K562 (cell line): ENCODE measurements around the gene TMEM30A. TPM values are rescaled to one million over a fixed set of nuclear protein-coding genes. Genes with fewer than 3 reads are reported as not detected.

Experiments used
- BCL6 ChIP-seq: fragments of 250-450 bp; sonication (Bioruptor Pico); IDR thresholded peaks from 2 replicates; pipeline ENCODE4 v1.4.0; 2020
- DMBX1 ChIP-seq: fragments of 250-450 bp; sonication (Bioruptor Pico); IDR thresholded peaks from 2 replicates; pipeline ENCODE4 v1.8.0; 2022; ENCODE audit warnings: inconsistent platforms, mild to moderate bottlenecking, moderate library complexity, borderline replicate concordance
- ETV5 ChIP-seq: sonication (generic); formaldehyde crosslinking; IDR thresholded peaks from 2 replicates; pipeline ENCODE4 v1.4.0; 2020; ENCODE audit warnings: low read depth, mild to moderate bottlenecking, missing genetic modification reagents
- NFRKB ChIP-seq: fragments of 450-650 bp; IDR thresholded peaks from 2 replicates; pipeline ENCODE4 v1.6.1; 2016; ENCODE audit warnings: low read depth
- SMAD2 ChIP-seq: fragments of 150-350 bp; IDR thresholded peaks from 2 replicates; pipeline ENCODE4 v1.6.1; 2014; ENCODE audit warnings: low read depth, mild to moderate bottlenecking, low read length
- TGIF2 ChIP-seq: sonication (generic); formaldehyde crosslinking; IDR thresholded peaks from 2 replicates; pipeline ENCODE4 v1.8.1; 2022; ENCODE audit warnings: mild to moderate bottlenecking, missing genetic modification reagents, moderate library complexity
- ZNF165 ChIP-seq: fragments of 250-450 bp; sonication (Bioruptor Pico); IDR thresholded peaks from 2 replicates; pipeline ENCODE4 v1.4.0; 2020; ENCODE audit warnings: borderline replicate concordance
- ZNF551 ChIP-seq: fragments of 250-450 bp; sonication (Bioruptor Pico); IDR thresholded peaks from 2 replicates; pipeline ENCODE4 v1.5.0; 2021; ENCODE audit warnings: mild to moderate bottlenecking, moderate library complexity
- polyA plus RNA-seq, 8 experiments: library from polyadenylated mRNA; depleted of rRNA in 4 of 8; stranded (reverse) in 5 of 8; unstranded in 3 of 8; fragments of >200 nt; fragmentation: Nextera tagmentation in 2 of 8; fragmentation: Illumina TruSeq in 1 of 8; extraction: Ambion mirVana in 2 of 8; extraction: Trizol in 1 of 8; gene quantifications; 2 replicates each; pipeline versions ENCODE4 v1.2.1 to v1.2.3, GENCODE V29; 2011 to 2014; ENCODE audit warnings: inconsistent platforms in 1 of 8, missing spikeins in 1 of 8
- total RNA-seq, 7 experiments: library from RNA; depleted of rRNA in 6 of 7; stranded (reverse); fragments of >200 nt in 6 of 7; fragmentation: Illumina TruSeq in 2 of 7; extraction: Trizol in 2 of 7; gene quantifications; 2 replicates each; pipeline versions ENCODE4 v1.2.1 to v1.2.3, GENCODE V29; 2011 to 2021; ENCODE audit warnings: low replicate concordance in 1 of 7
- TF ChIP-seq, protein P1 (sequence below), 2 experiments: fragments of 450-650 bp in 1 of 2; sonication (generic) in 1 of 2; formaldehyde crosslinking in 1 of 2; IDR thresholded peaks; 2 replicates each; pipeline versions ENCODE4 v1.7.1 to v1.9.0; 2016 to 2022; ENCODE audit warnings: inconsistent platforms in 1 of 2, mild to moderate bottlenecking in 1 of 2, missing genetic modification reagents in 1 of 2

TMEM30A gene
- total and polyA plus RNA-seq, 9 of the 15 experiments (the other 6 are each of a cell fraction or from before 2014, with no cell fraction given), result 6.5 to 31.2 (median 16.3) TPM

DNA sequence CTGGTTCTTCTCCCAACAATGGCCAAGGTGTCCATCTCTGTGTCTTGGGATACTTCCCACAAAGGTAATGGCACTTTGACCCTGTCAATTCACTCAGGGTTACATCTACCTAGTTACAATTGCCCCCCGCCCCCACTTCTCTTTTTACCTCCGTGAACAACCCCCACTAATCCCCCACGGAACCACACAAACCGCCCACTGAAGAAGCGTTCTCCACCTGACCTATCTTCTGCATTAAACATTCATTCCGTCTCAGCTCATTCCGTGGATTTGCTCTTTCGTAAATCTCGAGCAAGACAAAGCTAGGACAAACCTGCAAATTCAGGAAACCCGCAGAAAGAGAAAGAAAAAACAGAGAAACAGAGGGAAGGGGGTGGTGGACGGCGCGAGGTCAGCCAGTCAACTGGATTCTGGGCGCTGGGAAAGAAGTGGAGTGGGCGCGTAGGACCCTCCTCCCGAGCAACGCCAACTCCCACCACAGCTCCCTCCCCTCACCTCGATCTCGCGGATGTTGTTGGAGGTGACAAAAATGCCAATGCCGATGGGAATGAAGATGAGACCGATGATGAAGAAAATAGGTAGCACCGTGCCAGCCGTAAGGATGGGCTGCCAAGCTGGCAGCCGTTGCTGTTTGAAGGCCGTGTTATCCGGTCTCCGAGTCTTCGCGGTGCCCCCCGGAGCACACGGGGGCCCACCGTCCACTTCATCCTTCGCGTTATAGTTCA, 523 bp downstream of the TMEM30A start (continued):
- TF ChIP-seq TGIF2 (CRISPR knock-in tag) (no peak), DMBX1 (CRISPR knock-in tag) (no peak), BCL6 (CRISPR knock-in tag) (no peak), ZNF551 (CRISPR knock-in tag) (no peak), ZNF165 (CRISPR knock-in tag) (no peak), SMAD2 (no peak), NFRKB (0 out of 2 replicates have a peak, but pooled peaks have one; percentile 8), ETV5 (no peak)
- TF ChIP-seq, protein P1, sequence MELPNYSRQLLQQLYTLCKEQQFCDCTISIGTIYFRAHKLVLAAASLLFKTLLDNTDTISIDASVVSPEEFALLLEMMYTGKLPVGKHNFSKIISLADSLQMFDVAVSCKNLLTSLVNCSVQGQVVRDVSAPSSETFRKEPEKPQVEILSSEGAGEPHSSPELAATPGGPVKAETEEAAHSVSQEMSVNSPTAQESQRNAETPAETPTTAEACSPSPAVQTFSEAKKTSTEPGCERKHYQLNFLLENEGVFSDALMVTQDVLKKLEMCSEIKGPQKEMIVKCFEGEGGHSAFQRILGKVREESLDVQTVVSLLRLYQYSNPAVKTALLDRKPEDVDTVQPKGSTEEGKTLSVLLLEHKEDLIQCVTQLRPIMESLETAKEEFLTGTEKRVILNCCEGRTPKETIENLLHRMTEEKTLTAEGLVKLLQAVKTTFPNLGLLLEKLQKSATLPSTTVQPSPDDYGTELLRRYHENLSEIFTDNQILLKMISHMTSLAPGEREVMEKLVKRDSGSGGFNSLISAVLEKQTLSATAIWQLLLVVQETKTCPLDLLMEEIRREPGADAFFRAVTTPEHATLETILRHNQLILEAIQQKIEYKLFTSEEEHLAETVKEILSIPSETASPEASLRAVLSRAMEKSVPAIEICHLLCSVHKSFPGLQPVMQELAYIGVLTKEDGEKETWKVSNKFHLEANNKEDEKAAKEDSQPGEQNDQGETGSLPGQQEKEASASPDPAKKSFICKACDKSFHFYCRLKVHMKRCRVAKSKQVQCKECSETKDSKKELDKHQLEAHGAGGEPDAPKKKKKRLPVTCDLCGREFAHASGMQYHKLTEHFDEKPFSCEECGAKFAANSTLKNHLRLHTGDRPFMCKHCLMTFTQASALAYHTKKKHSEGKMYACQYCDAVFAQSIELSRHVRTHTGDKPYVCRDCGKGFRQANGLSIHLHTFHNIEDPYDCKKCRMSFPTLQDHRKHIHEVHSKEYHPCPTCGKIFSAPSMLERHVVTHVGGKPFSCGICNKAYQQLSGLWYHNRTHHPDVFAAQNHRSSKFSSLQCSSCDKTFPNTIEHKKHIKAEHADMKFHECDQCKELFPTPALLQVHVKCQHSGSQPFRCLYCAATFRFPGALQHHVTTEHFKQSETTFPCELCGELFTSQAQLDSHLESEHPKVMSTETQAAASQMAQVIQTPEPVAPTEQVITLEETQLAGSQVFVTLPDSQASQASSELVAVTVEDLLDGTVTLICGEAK (IDR thresholded peaks at IDR 0.05), result no peak
- TF ChIP-seq, protein P1 (CRISPR knock-in tag; IDR thresholded peaks at IDR 0.05), result no peak
